Gastroesophageal sphincter (tissue), 4 donors: ENCODE results near the gene ATF3. TPM values are rescaled to one million over a fixed set of nuclear protein-coding genes. Genes with fewer than 3 reads are reported as not detected.

Experiments used
- ATAC-seq: fragments of 150-250 bp; one replicate; pipeline ENCODE4 v1.9.1; 2016; ENCODE audit warnings: mild to moderate bottlenecking, moderate library complexity
- H3K27ac ChIP-seq, 4 donors: fragments of 200-600 bp; sonication (generic) in 3 of 4; 1 replicate in 3 of 4; 2 replicates in 1 of 4; pipeline ENCODE4 v1.5.1; 2016 to 2019
- H3K27me3 ChIP-seq: fragments of 200-600 bp; sonication (generic); one replicate; pipeline ENCODE4 v1.5.1; 2019
- H3K36me3 ChIP-seq, 2 donors: fragments of 200-600 bp; sonication (generic); one replicate each; pipeline ENCODE4 v1.5.1; 2019; ENCODE audit warnings: control low read depth in 1 of 2
- H3K4me1 ChIP-seq, 3 donors: fragments of 200-600 bp; sonication (generic); 1 replicate in 2 of 3; 2 replicates in 1 of 3; pipeline ENCODE4 v1.5.1; 2016 to 2019; ENCODE audit warnings: control low read depth in 2 of 3
- H3K4me3 ChIP-seq, 2 donors: fragments of 200-600 bp; sonication (generic); one replicate each; pipeline ENCODE4 v1.5.1; 2019; ENCODE audit warnings: mild to moderate bottlenecking in 1 of 2, moderate library complexity in 1 of 2
- H3K9me3 ChIP-seq, 3 donors: fragments of 200-600 bp; sonication (generic); one replicate each; pipeline ENCODE4 v1.5.1; 2017 to 2019; ENCODE audit warnings: control low read depth in 2 of 3
- CTCF ChIP-seq, 4 experiments: fragments of 200-600 bp in 2 of 4; fragments of 450-650 bp in 2 of 4; sonication (generic) in 1 of 4; IDR thresholded peaks; one replicate each; pipeline ENCODE4 v1.5.1; 2017 to 2019; ENCODE audit warnings: antibody characterized with exemption in 4 of 4, mild to moderate bottlenecking in 2 of 4, moderate library complexity in 2 of 4
- EP300 ChIP-seq: sonication (generic); formaldehyde crosslinking; IDR thresholded peaks from one replicate; pipeline ENCODE4 v1.6.1; 2017; ENCODE audit warnings: antibody characterized with exemption, mild to moderate bottlenecking
- POLR2A ChIP-seq, 2 donors: fragments of 450-650 bp; IDR thresholded peaks; one replicate each; pipeline ENCODE4 v1.6.1; 2017; ENCODE audit warnings: antibody characterized with exemption in 2 of 2, mild to moderate bottlenecking in 2 of 2, moderate library complexity in 1 of 2
- POLR2AphosphoS5 ChIP-seq: sonication (generic); formaldehyde crosslinking; IDR thresholded peaks from one replicate; pipeline ENCODE4 v1.6.1; 2017; ENCODE audit warnings: antibody characterized with exemption
- WGBS, 2 donors: methylation state at CpG; one replicate each; pipeline ENCODE4 v1.1.5; 2018; ENCODE audit warnings: low coverage in 1 of 2; 5-methylcytosine and 5-hydroxymethylcytosine counted together
- total RNA-seq, 4 donors: library from RNA; depleted of rRNA; stranded (reverse); fragments of >200 nt; gene quantifications; one replicate each; pipeline ENCODE4 v1.1.0, GENCODE V29; 2016

Gene ATF3
- total RNA-seq, 4 donors from 2014 or later, result 4.0 to 17.2 (median 9.4) TPM

- no peaks in the 10 kb centered on the region for H3K27me3 ChIP-seq
- WGBS, 2 donors, result 100% methylated on average over 1 of the region's 5 CpGs; no CpG with 5 or more reads in 1 of the 2 donors
- no peaks in the 10 kb centered on the region for H3K36me3 ChIP-seq
- H3K4me3 ChIP-seq, result no peak overlapping the region
- H3K9me3 ChIP-seq, result no peaks in the 10 kb centered on the region
- no peak overlapping the region for H3K27ac ChIP-seq
- peaks cover 0 to 5% (median 0%) of the 10 kb centered on the region in 3 donors for H3K4me1 ChIP-seq
- TF ChIP-seq EP300 (no peak), CTCF (IDR thresholded peaks at IDR 0.05) (no peak), POLR2A (IDR thresholded peaks at IDR 0.05) (no peak), POLR2AphosphoS5 (no peak)
- ATAC-seq, result no peak
Observed at GRCh38 chr1:212628046-212628445, 19.5 kb downstream of the ATF3 start.

GRCh38 chr1:212628813-212629415 is 20.4 kb downstream of the ATF3 start:
- Histone ChIP-seq H3K27me3 (no peaks in the 10 kb centered on the region), H3K9me3 (no peaks in the 10 kb centered on the region), H3K36me3 (no peaks in the 10 kb centered on the region), H3K4me3 (no peak overlapping the region), H3K27ac (no peak overlapping the region), H3K4me1 (peaks cover 0 to 5% (median 0%) of the 10 kb centered on the region in 3 donors)
- ATAC-seq, result no peak
- TF ChIP-seq EP300, result no peak
- no peak for TF ChIP-seq CTCF (IDR thresholded peaks at IDR 0.05)
- no peak for TF ChIP-seq POLR2A (IDR thresholded peaks at IDR 0.05)
- TF ChIP-seq POLR2AphosphoS5, result no peak
- WGBS, 2 donors, result 83 to 98% methylated on average over 6 to 7 of the region's 7 CpGs

GRCh38 chr1:212629450-212630157 is 21.0 kb downstream of the ATF3 start:
- Histone ChIP-seq H3K4me1 (peaks cover 0 to 5% (median 0%) of the 10 kb centered on the region in 3 donors), H3K36me3 (no peaks in the 10 kb centered on the region), H3K27me3 (no peaks in the 10 kb centered on the region), H3K9me3 (peaks cover 0 to 5% (median 0%) of the 10 kb centered on the region in 3 donors), H3K4me3 (no peak overlapping the region), H3K27ac (no peak overlapping the region)
- no peak for TF ChIP-seq POLR2AphosphoS5
- no peak for TF ChIP-seq CTCF (IDR thresholded peaks at IDR 0.05)
- no peak for TF ChIP-seq EP300
- no peak for TF ChIP-seq POLR2A (IDR thresholded peaks at IDR 0.05)
- WGBS, 2 donors, result 92 to 100% methylated on average over 2 to 3 of the region's 5 CpGs
- no peak for ATAC-seq

GRCh38 chr1:212630158-212630900 is 21.8 kb downstream of the ATF3 start:
- ATAC-seq, result peak; percentile 83

More at GRCh38 chr1:212630158-212630900, 21.8 kb downstream of the ATF3 start:
- TF ChIP-seq POLR2AphosphoS5, result no peak
- TF ChIP-seq POLR2A (IDR thresholded peaks at IDR 0.05), result no peak
- TF ChIP-seq CTCF (IDR thresholded peaks at IDR 0.05), result peak; percentile 70 to 84 (median 76)
- TF ChIP-seq EP300, result no peak
- no peaks in the 10 kb centered on the region for H3K27me3 ChIP-seq
- 42 to 83% methylated on average over 3 to 6 of the region's 16 CpGs for whole genome bisulfite sequencing, 2 donors
- peaks cover 0 to 8% (median 0%) of the 10 kb centered on the region in 3 donors for H3K4me1 ChIP-seq
- H3K4me3 ChIP-seq, result no peak overlapping the region
- peaks cover 0 to 6% (median 0%) of the 10 kb centered on the region in 3 donors for H3K9me3 ChIP-seq
- no peaks in the 10 kb centered on the region for H3K36me3 ChIP-seq
- no peak overlapping the region for H3K27ac ChIP-seq
